Measurements from ENCODE around the gene CACNA1S.

The CACNA1S gene

GRCh38 chr1:201142849-201143725 is 30.9 kb upstream of the CACNA1S start:
- no peaks in the 10 kb centered on the region for H3K4me1 Mint-ChIP-seq
- H3K27me3 Mint-ChIP-seq: no peaks in the 10 kb centered on the region
- no peak overlapping the region for H3K27ac Mint-ChIP-seq
- peaks cover 8% of the 10 kb centered on the region for H3K36me3 Mint-ChIP-seq
- H3K4me3 Mint-ChIP-seq: no peak overlapping the region
- H3K9me3 Mint-ChIP-seq: no peaks in the 10 kb centered on the region

- Mint-ChIP-seq H3K27ac (no peak overlapping the region), H3K27me3 (no peaks in the 10 kb centered on the region), H3K9me3 (no peaks in the 10 kb centered on the region), H3K4me3 (no peak overlapping the region), H3K36me3 (peaks cover 8% of the 10 kb centered on the region), H3K4me1 (no peaks in the 10 kb centered on the region)
Observed at GRCh38 chr1:201142011-201142848, 30.0 kb upstream of the CACNA1S start.

GRCh38 chr1:201141418-201141817 is 29.2 kb upstream of the CACNA1S start:
- peaks cover 8% of the 10 kb centered on the region for H3K36me3 Mint-ChIP-seq
- H3K27ac Mint-ChIP-seq: no peak overlapping the region
- H3K9me3 Mint-ChIP-seq: no peaks in the 10 kb centered on the region
- no peaks in the 10 kb centered on the region for H3K27me3 Mint-ChIP-seq
- no peaks in the 10 kb centered on the region for H3K4me1 Mint-ChIP-seq
- H3K4me3 Mint-ChIP-seq: no peak overlapping the region

- Mint-ChIP-seq H3K36me3 (peaks cover 8% of the 10 kb centered on the region), H3K4me1 (no peaks in the 10 kb centered on the region), H3K27me3 (no peaks in the 10 kb centered on the region), H3K9me3 (no peaks in the 10 kb centered on the region), H3K4me3 (no peak overlapping the region), H3K27ac (no peak overlapping the region)
Observed at GRCh38 chr1:201140941-201141260, 28.7 kb upstream of the CACNA1S start.

- Mint-ChIP-seq H3K27me3 (no peaks in the 10 kb centered on the region), H3K36me3 (peaks cover 10% of the 10 kb centered on the region), H3K9me3 (no peaks in the 10 kb centered on the region), H3K4me1 (no peaks in the 10 kb centered on the region), H3K27ac (no peak overlapping the region), H3K4me3 (no peak overlapping the region)
Observed at GRCh38 chr1:201140235-201140940, 28.2 kb upstream of the CACNA1S start.

- Mint-ChIP-seq H3K4me3 (no peak overlapping the region), H3K9me3 (no peaks in the 10 kb centered on the region), H3K36me3 (peaks cover 13% of the 10 kb centered on the region), H3K4me1 (no peaks in the 10 kb centered on the region), H3K27me3 (no peaks in the 10 kb centered on the region), H3K27ac (no peak overlapping the region)
Observed at GRCh38 chr1:201139756-201140155, 27.5 kb upstream of the CACNA1S start.

GRCh38 chr1:201139306-201139705 is 27.1 kb upstream of the CACNA1S start:
- Mint-ChIP-seq H3K4me3 (no peak overlapping the region), H3K9me3 (no peaks in the 10 kb centered on the region), H3K36me3 (peaks cover 16% of the 10 kb centered on the region), H3K27ac (no peak overlapping the region), H3K4me1 (no peaks in the 10 kb centered on the region), H3K27me3 (no peaks in the 10 kb centered on the region)

- Mint-ChIP-seq H3K27me3 (no peaks in the 10 kb centered on the region), H3K36me3 (peaks cover 16% of the 10 kb centered on the region), H3K4me3 (no peak overlapping the region), H3K27ac (no peak overlapping the region), H3K4me1 (no peaks in the 10 kb centered on the region), H3K9me3 (no peaks in the 10 kb centered on the region)
Observed at GRCh38 chr1:201138311-201138840, 26.1 kb upstream of the CACNA1S start.

GRCh38 chr1:201137579-201138310 is 25.5 kb upstream of the CACNA1S start:
- Mint-ChIP-seq H3K27me3 (no peaks in the 10 kb centered on the region), H3K27ac (no peak overlapping the region), H3K4me3 (no peak overlapping the region), H3K36me3 (peaks cover 13% of the 10 kb centered on the region), H3K4me1 (no peaks in the 10 kb centered on the region), H3K9me3 (no peaks in the 10 kb centered on the region)

- no peak overlapping the region for H3K4me3 Mint-ChIP-seq
- no peaks in the 10 kb centered on the region for H3K4me1 Mint-ChIP-seq
- H3K27me3 Mint-ChIP-seq: no peaks in the 10 kb centered on the region
- H3K27ac Mint-ChIP-seq: no peak overlapping the region
- H3K9me3 Mint-ChIP-seq: no peaks in the 10 kb centered on the region
- H3K36me3 Mint-ChIP-seq: peaks cover 13% of the 10 kb centered on the region
Observed at GRCh38 chr1:201137024-201137392, 24.8 kb upstream of the CACNA1S start.

GRCh38 chr1:201136355-201137023 is 24.3 kb upstream of the CACNA1S start:
- Mint-ChIP-seq H3K4me3 (no peak overlapping the region), H3K36me3 (peaks cover 16% of the 10 kb centered on the region), H3K4me1 (no peaks in the 10 kb centered on the region), H3K27ac (peak overlapping the region; percentile 18), H3K27me3 (no peaks in the 10 kb centered on the region), H3K9me3 (no peaks in the 10 kb centered on the region)

- Mint-ChIP-seq H3K27me3 (no peaks in the 10 kb centered on the region), H3K9me3 (no peaks in the 10 kb centered on the region), H3K4me1 (no peaks in the 10 kb centered on the region), H3K27ac (no peak overlapping the region), H3K36me3 (peaks cover 11% of the 10 kb centered on the region), H3K4me3 (no peak overlapping the region)
Observed at GRCh38 chr1:201134405-201134804, 22.2 kb upstream of the CACNA1S start.

GRCh38 chr1:201131398-201131797 is 19.2 kb upstream of the CACNA1S start:
- Mint-ChIP-seq H3K36me3 (peaks cover 11% of the 10 kb centered on the region), H3K4me3 (no peak overlapping the region), H3K27me3 (peaks cover 2% of the 10 kb centered on the region), H3K27ac (no peak overlapping the region), H3K4me1 (no peaks in the 10 kb centered on the region), H3K9me3 (no peaks in the 10 kb centered on the region)

GRCh38 chr1:201128962-201129361 is 16.7 kb upstream of the CACNA1S start:
- Mint-ChIP-seq H3K27ac (no peak overlapping the region), H3K36me3 (peaks cover 3% of the 10 kb centered on the region), H3K9me3 (no peaks in the 10 kb centered on the region), H3K4me1 (no peaks in the 10 kb centered on the region), H3K4me3 (no peak overlapping the region), H3K27me3 (peaks cover 8% of the 10 kb centered on the region)

- no peaks in the 10 kb centered on the region for H3K4me1 Mint-ChIP-seq
- no peaks in the 10 kb centered on the region for H3K9me3 Mint-ChIP-seq
- peaks cover 8% of the 10 kb centered on the region for H3K27me3 Mint-ChIP-seq
- no peak overlapping the region for H3K27ac Mint-ChIP-seq
- H3K36me3 Mint-ChIP-seq: peaks cover 3% of the 10 kb centered on the region
- no peak overlapping the region for H3K4me3 Mint-ChIP-seq
Observed at GRCh38 chr1:201128476-201128875, 16.2 kb upstream of the CACNA1S start.
